Esophagus muscularis mucosa (tissue), 4 donors: ENCODE measurements around the gene NSD1.

Experiments used
- CTCF ChIP-seq, 3 experiments: fragments of 200-600 bp in 2 of 3; fragments of 450-650 bp in 1 of 3; sonication (generic) in 2 of 3; IDR thresholded peaks; one replicate each; pipeline ENCODE4 v1.5.1; 2017 to 2019; ENCODE audit warnings: antibody characterized with exemption in 3 of 3, mild to moderate bottlenecking in 2 of 3, moderate library complexity in 1 of 3
- EP300 ChIP-seq: sonication (generic); formaldehyde crosslinking; IDR thresholded peaks from one replicate; pipeline ENCODE4 v1.6.1; 2017; ENCODE audit warnings: antibody characterized with exemption
- POLR2A ChIP-seq: fragments of 450-650 bp; IDR thresholded peaks from one replicate; pipeline ENCODE4 v1.6.1; 2017; ENCODE audit warnings: antibody characterized with exemption, moderate library complexity, mild to moderate bottlenecking, low read depth

GRCh38 chr5:177234841-177235240 lies 101.3 kb downstream of the NSD1 start:
- TF ChIP-seq EP300 (no peak), CTCF (IDR thresholded peaks at IDR 0.05) (no peak), POLR2A (no peak)
